Measurements from ENCODE around the gene ATF1. TPM values are rescaled to one million over a fixed set of nuclear protein-coding genes. Genes with fewer than 3 reads are reported as not detected.

ATF1 gene
- total RNA-seq, 2 donors from 2014 or later = 7.5 to 9.6 TPM

- no peaks in the 10 kb centered on the region for H3K9me3 ChIP-seq
- H3K27me3 ChIP-seq = no peaks in the 10 kb centered on the region
- intact Hi-C loops (cut with DNase I) = no loop called here
- H3K4me1 ChIP-seq = no peaks in the 10 kb centered on the region
- TF ChIP-seq CTCF (IDR thresholded peaks at IDR 0.05) = no peak
- no peak for TF ChIP-seq POLR2A (IDR thresholded peaks at IDR 0.05)
- H3K36me3 ChIP-seq (replicated peaks in 1 of 2; ENCODE audit: insufficient read depth in 1 of 2, low read depth in 2 of 2) = peaks cover 0 to 3% of the 10 kb centered on the region in 2 donors
- no peak for ATAC-seq
- no peak overlapping the region for H3K27ac ChIP-seq
- 90 to 97% methylated on average over 8 of the region's 8 CpGs for WGBS, 2 donors
- H3K4me3 ChIP-seq = no peak overlapping the region
- DNase-seq = no peak
Observed at GRCh38 chr12:50778663-50779590, 15.0 kb downstream of the ATF1 start.

GRCh38 chr12:50780013-50780412, 16.1 kb downstream of the ATF1 start:
- TF ChIP-seq POLR2A (IDR thresholded peaks at IDR 0.05) (no peak), CTCF (IDR thresholded peaks at IDR 0.05) (no peak)
- H3K9me3 ChIP-seq = no peaks in the 10 kb centered on the region
- peaks cover 0 to 3% of the 10 kb centered on the region in 2 donors for H3K36me3 ChIP-seq (replicated peaks in 1 of 2; ENCODE audit: insufficient read depth in 1 of 2, low read depth in 2 of 2)
- no peak overlapping the region for H3K4me3 ChIP-seq
- intact Hi-C loops (cut with DNase I) = no loop called here
- no peak overlapping the region for H3K27ac ChIP-seq
- ATAC-seq (no peak), DNase-seq (no peak)
- no peaks in the 10 kb centered on the region for H3K4me1 ChIP-seq
- no peaks in the 10 kb centered on the region for H3K27me3 ChIP-seq
- WGBS, 2 donors = 90 to 92% methylated on average over 4 of the region's 4 CpGs

- WGBS, 2 donors = 92 to 95% methylated on average over 4 of the region's 4 CpGs
- DNase-seq (no peak), ATAC-seq (no peak)
- Histone ChIP-seq H3K4me3 (no peak overlapping the region), H3K4me1 (no peaks in the 10 kb centered on the region), H3K9me3 (no peaks in the 10 kb centered on the region), H3K27ac (no peak overlapping the region), H3K36me3 (replicated peaks in 1 of 2; ENCODE audit: insufficient read depth in 1 of 2, low read depth in 2 of 2) (peaks cover 0 to 3% of the 10 kb centered on the region in 2 donors), H3K27me3 (no peaks in the 10 kb centered on the region)
- TF ChIP-seq POLR2A (IDR thresholded peaks at IDR 0.05) (no peak), CTCF (IDR thresholded peaks at IDR 0.05) (no peak)
- intact Hi-C loops (cut with DNase I) = no loop called here
Observed at GRCh38 chr12:50784501-50784900, 20.6 kb downstream of the ATF1 start.

- TF ChIP-seq POLR2A (IDR thresholded peaks at IDR 0.05) = no peak
- TF ChIP-seq CTCF (IDR thresholded peaks at IDR 0.05) = no peak
- DNase-seq = no peak
- H3K27ac ChIP-seq = no peak overlapping the region
- ATAC-seq = no peak
- intact Hi-C loops (cut with DNase I) = no loop called here
- peaks cover 0 to 3% of the 10 kb centered on the region in 2 donors for H3K36me3 ChIP-seq (replicated peaks in 1 of 2; ENCODE audit: insufficient read depth in 1 of 2, low read depth in 2 of 2)
- WGBS, 2 donors = 87 to 100% methylated on average over 3 of the region's 3 CpGs
- no peaks in the 10 kb centered on the region for H3K4me1 ChIP-seq
- no peak overlapping the region for H3K4me3 ChIP-seq
- no peaks in the 10 kb centered on the region for H3K9me3 ChIP-seq
- no peaks in the 10 kb centered on the region for H3K27me3 ChIP-seq
Observed at GRCh38 chr12:50785406-50786001, 21.6 kb downstream of the ATF1 start.
